Adrenal gland (tissue), 5 donors: ENCODE results near the gene UBALD2.

Experiments
- CTCF ChIP-seq, 6 experiments: fragments of 450-650 bp in 4 of 6; fragments of 200-600 bp in 2 of 6; sonication (generic) in 1 of 6; IDR thresholded peaks; 1 replicate in 5 of 6; 2 replicates in 1 of 6; pipeline versions ENCODE4 v1.5.1 to v1.8.0; 2016 to 2021; ENCODE audit warnings: antibody characterized with exemption in 6 of 6, mild to moderate bottlenecking in 2 of 6, moderate library complexity in 1 of 6
- POLR2A ChIP-seq, 2 donors: fragments of 450-650 bp; IDR thresholded peaks; one replicate each; pipeline ENCODE4 v1.6.1; 2017; ENCODE audit warnings: antibody characterized with exemption in 2 of 2, mild to moderate bottlenecking in 2 of 2, moderate library complexity in 1 of 2
- donor health status: DM: no; HTN: no; CAD: no.

- TF ChIP-seq CTCF (IDR thresholded peaks at IDR 0.05) (no peak), POLR2A (IDR thresholded peaks at IDR 0.05) (no peak)
Observed at GRCh38 chr17:76277300-76278267, 12.4 kb downstream of the UBALD2 start.
